ENCODE measurements around the gene ZNF444. TPM values are rescaled to one million over a fixed set of nuclear protein-coding genes. Genes with fewer than 3 reads are reported as not detected.
"Not testable (repeated sequence)": the region's sequence is repeated elsewhere in the genome, so short reads cannot be mapped to it uniquely, and the experiment has no call there.

The ZNF444 gene
- total RNA-seq, 4 donors from 2014 or later, result 32.0 to 78.2 (median 52.1) TPM

GRCh38 chr19:56146904-56147303 is 5.8 kb downstream of the ZNF444 start:
- Histone ChIP-seq H3K4me3 (no peak overlapping the region), H3K27me3 (no peaks in the 10 kb centered on the region), H3K27ac (replicated peaks in 1 of 4) (no peak overlapping the region), H3K9me3 (no peaks in the 10 kb centered on the region), H3K36me3 (peaks cover 11 to 45% (median 36%) of the 10 kb centered on the region in 4 donors), H3K4me1 (peaks cover 14 to 31% (median 22%) of the 10 kb centered on the region in 4 donors)
- TF ChIP-seq POLR2AphosphoS5 (IDR thresholded peaks at IDR 0.05), result no peak
- TF ChIP-seq EP300 (IDR thresholded peaks at IDR 0.05), result no peak
- no peak for TF ChIP-seq CTCF (IDR thresholded peaks at IDR 0.05)
- TF ChIP-seq POLR2A (IDR thresholded peaks at IDR 0.05; ENCODE audit: low read depth), result no peak
- intact Hi-C loops (cut with DNase I), result loop anchor here (10.0 kb wide), 1 partner anchor 168 kb away; the partner anchor contains the start of gene ZSCAN5A
- DNase-seq (ENCODE audit: extremely low spot score), result no peak
- 100% methylated on average over 1 of the region's 31 CpGs for WGBS

- H3K4me3 ChIP-seq, result no peak overlapping the region
- intact Hi-C loops (cut with DNase I), result loop anchor here (10.0 kb wide), 1 partner anchor 167 kb away; the partner anchor contains the start of gene ZSCAN5A
- no peak for DNase-seq (ENCODE audit: extremely low spot score)
- H3K9me3 ChIP-seq, result no peaks in the 10 kb centered on the region
- no peaks in the 10 kb centered on the region for H3K27me3 ChIP-seq
- H3K36me3 ChIP-seq, result peaks cover 11 to 45% (median 36%) of the 10 kb centered on the region in 4 donors
- WGBS, result 93% methylated on average over 8 of the region's 22 CpGs
- no peak overlapping the region for H3K27ac ChIP-seq (replicated peaks in 1 of 4)
- no peak for TF ChIP-seq POLR2AphosphoS5 (IDR thresholded peaks at IDR 0.05)
- TF ChIP-seq EP300 (IDR thresholded peaks at IDR 0.05), result no peak
- no peak for TF ChIP-seq POLR2A (IDR thresholded peaks at IDR 0.05; ENCODE audit: low read depth)
- TF ChIP-seq CTCF (IDR thresholded peaks at IDR 0.05), result no peak
- H3K4me1 ChIP-seq, result peaks cover 10 to 27% (median 18%) of the 10 kb centered on the region in 4 donors
Observed at GRCh38 chr19:56147307-56147706, 6.2 kb downstream of the ZNF444 start.

GRCh38 chr19:56148096-56148495 is 7.0 kb downstream of the ZNF444 start:
- Histone ChIP-seq H3K36me3 (peaks cover 11 to 45% (median 36%) of the 10 kb centered on the region in 4 donors), H3K27me3 (no peaks in the 10 kb centered on the region), H3K4me3 (no peak overlapping the region), H3K27ac (replicated peaks in 1 of 4) (no peak overlapping the region), H3K4me1 (peaks cover 7 to 26% (median 10%) of the 10 kb centered on the region in 4 donors), H3K9me3 (no peaks in the 10 kb centered on the region)
- intact Hi-C loops (cut with DNase I), result loop anchor here (10.0 kb wide), 1 partner anchor 167 kb away; the partner anchor contains the start of gene ZSCAN5A
- no peak for DNase-seq (ENCODE audit: extremely low spot score)
- TF ChIP-seq CTCF (IDR thresholded peaks at IDR 0.05) (no peak), EP300 (IDR thresholded peaks at IDR 0.05) (no peak), POLR2AphosphoS5 (IDR thresholded peaks at IDR 0.05) (no peak), POLR2A (IDR thresholded peaks at IDR 0.05; ENCODE audit: low read depth) (no peak)
- WGBS, result 98% methylated on average over 8 of the region's 15 CpGs

- not testable (repeated sequence) for H3K4me3 ChIP-seq; H3K27ac ChIP-seq (replicated peaks in 1 of 4); H3K9me3 ChIP-seq; DNase-seq (ENCODE audit: extremely low spot score); H3K27me3 ChIP-seq
- WGBS, result 94% methylated on average over 12 of the region's 12 CpGs
- peaks cover 11 to 47% (median 37%) of the 10 kb centered on the region in 4 donors for H3K36me3 ChIP-seq
- H3K4me1 ChIP-seq, result peaks cover 7 to 24% (median 8%) of the 10 kb centered on the region in 4 donors
- intact Hi-C loops (cut with DNase I), result loop anchor here (10.0 kb wide), 1 partner anchor 166 kb away; the partner anchor contains the start of gene ZSCAN5A
Observed at GRCh38 chr19:56148955-56149655, 8.0 kb downstream of the ZNF444 start.

GRCh38 chr19:56149656-56150038 is 8.6 kb downstream of the ZNF444 start:
- Histone ChIP-seq H3K9me3 (no peaks in the 10 kb centered on the region), H3K4me1 (peaks cover 7 to 20% (median 9%) of the 10 kb centered on the region in 4 donors), H3K4me3 (no peak overlapping the region), H3K27me3 (no peaks in the 10 kb centered on the region), H3K36me3 (peaks cover 11 to 53% (median 39%) of the 10 kb centered on the region in 4 donors), H3K27ac (replicated peaks in 1 of 4) (peak overlapping the region in 1 of 4 donors; percentile 33)
- no peak for TF ChIP-seq POLR2A (IDR thresholded peaks at IDR 0.05; ENCODE audit: low read depth)
- TF ChIP-seq CTCF (IDR thresholded peaks at IDR 0.05), result no peak
- no peak for TF ChIP-seq EP300 (IDR thresholded peaks at IDR 0.05)
- no peak for TF ChIP-seq POLR2AphosphoS5 (IDR thresholded peaks at IDR 0.05)
- WGBS, result 95% methylated on average over 5 of the region's 5 CpGs
- no peak for DNase-seq (ENCODE audit: extremely low spot score)
- intact Hi-C loops (cut with DNase I), result loop anchor here (10.0 kb wide), 1 partner anchor 165 kb away; the partner anchor contains the start of gene ZSCAN5A

Measured in esophagus muscularis mucosa (tissue), 4 donors.